ENCODE results near the gene PTPRM. TPM values are rescaled to one million over a fixed set of nuclear protein-coding genes. Genes with fewer than 3 reads are reported as not detected.

Gene PTPRM
- total and polyA plus RNA-seq, 2 of the 8 experiments (the other 6 are each of a cell fraction or from before 2014, with no cell fraction given), result 4.1 to 7.0 TPM

DNA sequence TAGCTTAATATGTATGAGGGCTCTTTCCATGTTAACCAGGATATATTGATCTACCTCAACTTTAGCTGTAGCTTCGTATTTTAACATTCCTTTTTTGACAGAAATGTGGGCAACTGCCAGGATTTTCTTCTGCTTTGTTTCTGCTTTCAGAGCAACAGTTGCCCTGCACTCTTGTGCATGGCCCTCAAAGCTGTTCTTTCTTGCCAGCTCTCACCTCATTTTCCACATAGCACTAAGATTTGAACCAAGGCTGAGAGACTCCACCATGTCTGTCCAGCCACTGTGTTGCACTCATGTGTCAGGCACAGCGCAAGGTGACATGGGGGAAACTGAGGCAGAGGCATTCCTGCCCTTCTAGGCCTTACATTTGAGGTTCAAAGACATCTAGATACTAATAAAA lies 619.3 kb downstream of the PTPRM start (continued):
- TF ChIP-seq, protein P1, sequence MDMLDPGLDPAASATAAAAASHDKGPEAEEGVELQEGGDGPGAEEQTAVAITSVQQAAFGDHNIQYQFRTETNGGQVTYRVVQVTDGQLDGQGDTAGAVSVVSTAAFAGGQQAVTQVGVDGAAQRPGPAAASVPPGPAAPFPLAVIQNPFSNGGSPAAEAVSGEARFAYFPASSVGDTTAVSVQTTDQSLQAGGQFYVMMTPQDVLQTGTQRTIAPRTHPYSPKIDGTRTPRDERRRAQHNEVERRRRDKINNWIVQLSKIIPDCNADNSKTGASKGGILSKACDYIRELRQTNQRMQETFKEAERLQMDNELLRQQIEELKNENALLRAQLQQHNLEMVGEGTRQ (IDR thresholded peaks at IDR 0.05; ENCODE audit: low read length), result no peak
- no peak for TF ChIP-seq CBX8 (IDR thresholded peaks at IDR 0.05; ENCODE audit: borderline replicate concordance, low read depth, low read length)
